ENCODE data around the gene CROCC2. TPM values are rescaled to one million over a fixed set of nuclear protein-coding genes. Genes with fewer than 3 reads are reported as not detected.
"Not testable (repeated sequence)": the region's sequence is repeated elsewhere in the genome, so short reads cannot be mapped to it uniquely, and the experiment has no call there.

CROCC2 gene
- total RNA-seq, 1 experiment from 2014 or later, result not detected

DNA sequence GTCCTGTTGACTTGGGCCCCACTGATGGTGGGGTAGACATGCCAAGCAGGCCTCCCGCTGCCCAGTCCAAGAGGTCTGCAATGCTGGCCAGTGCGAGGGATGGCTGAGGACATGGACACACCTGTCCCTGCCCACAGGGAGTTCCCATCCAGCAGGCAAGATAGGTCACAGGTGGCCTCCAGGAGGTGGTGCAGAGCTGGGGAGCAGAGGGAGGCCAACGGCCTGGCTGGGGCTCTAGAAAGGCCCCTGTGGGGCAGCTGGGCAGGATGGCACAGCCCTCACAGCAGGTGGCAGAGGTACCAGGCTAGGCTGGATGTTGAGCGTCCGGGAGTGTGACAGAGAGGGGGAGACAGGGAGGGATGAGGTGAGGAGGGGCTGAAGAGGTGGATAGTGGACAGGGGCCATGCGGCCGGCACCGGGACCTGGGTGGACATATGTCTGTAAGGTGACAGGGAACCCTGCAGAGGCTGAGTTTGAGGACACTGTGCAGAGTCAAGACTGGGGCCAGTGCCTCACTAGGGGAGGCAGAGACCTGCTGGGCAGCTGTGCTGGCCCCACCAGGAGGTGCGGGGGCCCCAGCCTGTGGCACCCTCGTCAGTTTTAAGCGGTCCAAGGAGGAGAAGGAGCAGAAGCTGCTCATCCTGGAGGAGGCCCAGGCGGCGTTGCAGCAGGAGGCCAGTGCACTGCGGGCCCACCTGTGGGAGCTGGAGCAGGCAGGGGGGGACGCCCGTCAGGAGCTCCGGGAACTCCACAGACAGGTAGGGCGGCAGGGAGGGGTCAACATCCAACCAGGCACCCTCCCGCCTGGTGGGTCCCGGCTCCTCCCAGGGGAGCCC, 58.0 kb downstream of the CROCC2 start:
- no peak for DNase-seq (ENCODE audit: extremely low read depth, low read depth)

- DNase-seq (ENCODE audit: extremely low read depth, low read depth), result no peak
Observed at GRCh38 chr2:240964704-240965295, 58.7 kb downstream of the CROCC2 start.

GRCh38 chr2:240965296-240965904, 59.3 kb downstream of the CROCC2 start:
- no peak for DNase-seq (ENCODE audit: extremely low read depth, low read depth)

DNA sequence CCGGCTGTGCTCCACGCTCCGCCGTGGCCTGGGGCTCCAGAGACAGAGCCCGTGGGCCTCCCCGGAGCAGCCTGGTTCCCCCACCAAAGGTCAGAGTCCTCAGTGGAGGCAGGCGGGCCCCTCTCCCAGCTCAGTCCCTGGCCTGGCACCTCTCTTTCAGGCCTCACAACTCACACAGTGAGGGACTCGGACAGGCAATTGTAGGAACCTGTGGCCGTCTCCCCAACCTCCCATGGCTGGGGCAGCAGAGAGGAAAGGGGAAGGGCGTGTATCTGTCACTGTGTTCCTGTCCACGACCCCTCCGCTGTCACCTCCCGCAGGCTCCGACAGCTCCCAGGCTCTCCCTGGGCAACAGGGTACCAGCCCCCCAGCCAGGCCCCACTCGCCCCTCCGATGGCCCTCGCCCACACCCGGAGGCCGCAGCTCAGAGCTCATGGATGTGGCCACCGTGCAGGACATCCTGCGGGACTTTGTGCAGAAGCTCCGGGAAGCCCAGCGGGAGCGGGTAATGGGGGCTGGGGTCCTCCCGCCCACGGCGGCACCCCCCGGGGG, 59.8 kb downstream of the CROCC2 start:
- no peak for DNase-seq (ENCODE audit: extremely low read depth, low read depth)

- no peak for DNase-seq (ENCODE audit: extremely low read depth, low read depth)
Observed at GRCh38 chr2:240966457-240966905, 60.3 kb downstream of the CROCC2 start.

- no peak for DNase-seq (ENCODE audit: extremely low read depth, low read depth)
Observed at GRCh38 chr2:240966906-240967680, 61.0 kb downstream of the CROCC2 start.

GRCh38 chr2:240967681-240968621, 61.8 kb downstream of the CROCC2 start:
- no peak for DNase-seq (ENCODE audit: extremely low read depth, low read depth)

DNA sequence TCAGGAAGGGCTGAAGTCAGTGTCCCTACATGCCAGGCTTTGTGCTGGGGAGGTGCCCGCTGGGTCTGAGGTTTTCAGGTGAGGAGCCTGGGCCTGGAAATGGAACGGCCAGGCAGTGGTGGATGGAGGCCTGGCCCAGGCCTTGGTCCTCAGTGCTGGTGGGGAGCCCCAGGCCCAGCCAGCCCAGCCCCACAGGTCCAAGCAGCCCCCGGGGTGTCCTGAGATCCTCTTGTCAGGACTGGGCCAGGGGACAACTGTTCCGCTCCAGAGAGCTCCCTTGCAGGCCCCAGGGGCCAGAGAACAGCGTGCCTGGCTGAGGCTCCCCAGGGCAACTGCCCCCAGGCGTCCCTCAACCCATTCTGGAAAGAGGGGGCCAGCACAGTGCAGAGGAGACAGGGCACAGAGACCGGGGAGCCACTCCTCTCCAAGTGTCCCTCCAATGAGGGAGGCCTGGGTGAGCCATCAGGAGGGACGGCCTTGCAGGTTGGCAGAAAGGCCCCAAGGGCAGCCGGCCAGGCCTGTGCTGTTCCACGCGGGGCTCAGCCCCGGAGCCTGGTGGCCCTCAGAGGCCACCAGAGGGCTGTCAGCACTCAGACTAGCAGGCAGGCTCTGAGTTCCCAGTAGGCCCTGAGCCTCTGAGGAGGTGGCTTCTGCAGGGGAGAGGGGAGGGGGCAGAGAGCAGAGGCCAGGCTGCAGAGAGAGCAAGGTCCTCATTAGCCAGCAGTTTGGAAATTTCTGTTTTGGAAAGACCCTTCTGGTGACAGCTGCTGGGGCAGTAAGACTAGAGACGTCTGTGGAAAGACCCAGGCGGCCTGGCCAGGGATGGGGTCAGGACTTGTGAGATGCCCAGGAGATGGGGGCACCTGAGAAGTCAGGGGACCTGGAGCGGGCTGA, 62.8 kb downstream of the CROCC2 start:
- no peak for DNase-seq (ENCODE audit: extremely low read depth, low read depth)

- DNase-seq (ENCODE audit: extremely low read depth, low read depth), result no peak
Observed at GRCh38 chr2:240970104-240970503, 64.0 kb downstream of the CROCC2 start.

GRCh38 chr2:240970816-240971215, 64.7 kb downstream of the CROCC2 start:
- no peak for DNase-seq (ENCODE audit: extremely low read depth, low read depth)

DNA sequence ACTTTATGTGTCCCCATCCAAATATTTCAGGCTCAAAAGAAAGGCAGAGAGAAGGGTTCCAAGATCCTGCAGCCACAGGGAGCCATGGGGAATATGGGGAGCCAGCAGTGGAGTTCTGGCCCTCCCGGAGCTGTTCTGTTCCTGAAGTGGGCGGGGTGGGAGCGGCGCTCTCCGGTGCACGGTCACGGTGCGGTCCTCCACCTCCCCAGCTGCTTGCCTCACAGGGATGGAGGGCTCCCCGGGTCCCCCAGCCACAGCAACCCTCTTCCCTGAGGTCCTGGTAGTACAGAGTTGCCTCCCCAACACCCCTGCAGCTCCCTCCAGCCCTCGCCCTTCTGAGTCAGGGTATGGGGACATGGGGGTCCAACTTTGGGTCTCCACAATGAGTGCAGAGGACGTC, 66.1 kb downstream of the CROCC2 start:
- no peak for DNase-seq (ENCODE audit: extremely low read depth, low read depth)

- no peak for DNase-seq (ENCODE audit: extremely low read depth, low read depth)
Observed at GRCh38 chr2:240972636-240973521, 66.7 kb downstream of the CROCC2 start.

GRCh38 chr2:240974771-240975572, 68.8 kb downstream of the CROCC2 start:
- DNase-seq (ENCODE audit: extremely low read depth, low read depth), result no peak

DNA sequence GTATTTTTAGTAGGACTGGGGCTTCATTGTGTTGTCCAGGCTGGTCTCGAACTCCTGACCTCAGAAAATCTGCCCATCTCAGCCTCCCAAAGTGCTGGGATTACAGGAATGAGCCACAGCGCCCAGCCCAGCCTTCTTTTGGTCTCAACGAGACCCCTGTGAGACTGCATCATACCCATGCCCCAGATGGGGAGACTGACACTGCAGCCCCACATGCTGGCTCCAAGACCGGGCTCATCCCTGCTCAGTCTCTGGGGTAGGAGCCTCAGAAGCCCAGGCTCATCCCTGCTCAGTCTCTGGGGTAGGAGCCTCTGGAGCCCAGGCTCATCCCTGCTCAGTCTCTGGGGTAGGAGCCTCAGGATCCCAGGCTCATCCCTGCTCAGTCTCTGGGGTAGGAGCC, 69.8 kb downstream of the CROCC2 start:
- not testable (repeated sequence) for DNase-seq (ENCODE audit: extremely low read depth, low read depth)

DNA sequence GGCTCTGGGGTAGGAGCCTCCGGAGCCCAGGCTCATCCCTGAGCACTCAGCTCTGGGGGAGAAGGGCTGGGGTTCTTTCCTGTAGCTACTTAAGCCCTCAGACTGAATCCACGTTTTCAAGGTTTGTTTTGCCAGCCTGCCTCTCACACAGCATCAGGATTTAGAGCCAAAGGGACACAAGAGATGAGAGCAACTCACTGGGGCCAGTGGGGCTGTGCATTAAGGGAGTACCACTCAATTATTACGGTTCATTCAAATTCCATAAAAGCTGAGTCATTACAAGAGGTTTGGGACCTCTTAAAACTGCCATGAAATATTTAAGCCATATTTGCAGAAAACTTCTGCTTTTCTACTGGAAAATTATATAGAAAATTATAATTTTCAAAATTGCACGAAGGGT, 75.1 kb downstream of the CROCC2 start:
- no peak for DNase-seq (ENCODE audit: extremely low read depth, low read depth)

DNA sequence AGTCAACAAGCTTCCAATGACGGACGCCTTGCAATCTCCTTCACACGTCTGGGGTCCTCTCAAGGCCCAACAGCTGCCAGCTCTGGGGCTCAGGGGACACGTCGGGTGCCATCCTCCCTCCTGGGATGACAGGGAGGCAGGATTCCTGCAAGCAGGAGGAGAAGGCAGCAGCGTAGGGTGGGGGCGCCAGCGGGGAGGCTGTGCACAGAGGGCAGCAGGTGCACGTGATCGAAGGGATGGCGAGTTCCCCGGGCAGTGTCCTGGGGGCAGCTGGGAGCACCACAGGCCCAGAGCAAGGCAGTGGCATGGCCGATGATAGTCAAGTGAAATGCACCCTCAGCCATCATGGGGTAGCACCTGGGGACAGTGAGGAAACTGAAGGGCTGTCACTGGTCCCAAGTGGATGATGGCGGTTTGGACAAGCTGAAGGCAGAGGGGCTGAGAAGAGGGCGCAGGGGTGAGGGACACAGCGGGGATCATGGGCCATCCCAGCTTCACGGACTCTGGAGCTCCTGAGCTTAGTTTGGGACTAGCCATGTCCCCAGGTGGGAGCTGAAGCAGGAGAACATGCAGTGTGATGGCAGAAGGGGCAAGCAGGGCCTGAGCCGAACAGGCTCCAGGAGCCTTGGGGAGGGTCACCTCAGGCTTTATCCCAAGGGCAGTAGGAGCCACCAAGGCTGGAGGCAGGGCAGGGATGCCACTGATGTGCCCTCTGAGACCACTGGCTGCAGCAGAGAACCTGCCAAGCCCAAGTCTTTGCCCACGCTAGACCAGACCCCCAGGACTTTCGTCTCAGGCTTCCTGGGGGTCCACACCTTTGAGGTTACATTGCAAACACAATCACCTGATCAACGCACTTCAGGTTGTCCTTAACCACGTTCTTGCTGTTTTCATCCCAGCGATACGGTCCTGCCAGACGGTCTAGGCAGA, 76.0 kb downstream of the CROCC2 start:
- no peak for DNase-seq (ENCODE audit: extremely low read depth, low read depth)

All from NCI-H460 (cell line).